IPS DF 4.7 (cell line): ENCODE results near the gene SIRPD.
"Not testable (repeated sequence)": the region's sequence is repeated elsewhere in the genome, so short reads cannot be mapped to it uniquely, and the experiment has no call there.

Source experiments
- DNase-seq: peaks from one replicate; pipeline ENCODE4 v3.0.0-alpha.2; 2013; ENCODE audit warnings: low spot score; ENCODE audit errors: extremely low read depth

SIRPD gene

DNA sequence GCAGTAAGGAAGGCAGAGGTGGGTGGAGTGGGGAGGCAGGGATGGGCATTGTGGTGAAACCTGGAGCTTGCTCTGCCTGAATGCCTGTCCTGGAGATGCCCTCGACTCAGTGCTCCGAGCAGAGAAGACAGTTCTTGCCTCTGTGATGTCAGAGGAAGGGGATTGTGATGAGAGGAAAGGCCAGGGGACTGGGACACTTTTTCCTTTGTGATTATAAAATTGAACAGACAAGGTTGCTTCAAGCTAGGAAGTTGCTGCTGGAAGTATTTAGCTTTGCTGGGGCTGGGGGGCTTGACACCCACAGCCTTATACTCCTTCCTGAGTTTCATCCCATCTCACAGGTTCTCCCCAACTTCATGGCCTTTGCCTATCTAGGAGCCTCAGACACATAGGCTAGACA lies at the start of gene SIRPD:
Gene SIRPD, minus strand, starts transcription at position 101 of the 400 bp plus-strand sequence. Its CDS starts 52 bp downstream, at position 49.
- DNase-seq: no peak

GRCh38 chr20:1600736-1601135 lies 43.2 kb upstream of the SIRPD start:
- DNase-seq: no peak

- DNase-seq: no peak
Measured at GRCh38 chr20:1595333-1595732, 37.8 kb upstream of the SIRPD start.

- DNase-seq: no peak
Measured at GRCh38 chr20:1588533-1589460, 31.3 kb upstream of the SIRPD start.

- DNase-seq: no peak
Measured at GRCh38 chr20:1587781-1588532, 30.5 kb upstream of the SIRPD start.

DNA sequence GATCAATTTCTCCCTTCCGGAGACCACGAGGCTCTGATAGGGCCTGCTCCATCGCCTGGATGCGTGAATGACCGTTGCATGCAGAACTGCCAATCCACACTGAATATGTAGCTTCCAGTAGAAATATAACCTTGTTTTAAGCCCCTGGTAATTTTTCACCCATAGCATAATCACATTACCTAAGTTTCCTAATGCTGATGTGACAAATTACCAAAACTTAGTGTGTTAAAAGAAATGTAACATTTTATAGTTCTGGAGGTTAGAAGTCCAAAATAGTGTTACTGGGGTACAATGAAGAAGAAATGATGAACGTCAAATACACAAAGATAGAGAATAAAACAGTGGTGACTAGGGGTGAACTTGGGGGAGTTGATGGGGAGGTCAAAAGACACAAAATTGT lies 22.0 kb upstream of the SIRPD start:
- no peak for DNase-seq

GRCh38 chr20:1577906-1578305 lies 20.4 kb upstream of the SIRPD start:
- DNase-seq: no peak

DNA sequence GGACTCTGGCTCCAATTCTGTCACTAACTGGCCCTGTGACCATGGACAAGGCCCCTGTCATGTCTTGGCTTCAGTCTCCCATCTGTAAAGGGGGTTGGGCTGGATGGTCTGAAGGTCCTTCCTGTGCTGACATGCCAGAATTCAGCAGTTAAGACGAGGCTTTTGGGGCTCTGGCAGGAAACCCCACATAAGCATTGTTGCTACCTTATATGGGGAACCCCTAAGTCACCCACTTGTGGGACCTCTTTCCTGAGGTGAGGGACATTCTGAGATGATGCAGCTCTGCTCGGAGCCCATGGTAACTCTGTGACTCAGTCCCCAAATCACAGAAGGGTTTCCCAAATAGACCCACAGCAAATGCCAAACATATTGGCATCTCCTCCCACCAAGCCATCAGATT lies 19.8 kb upstream of the SIRPD start:
- DNase-seq: not testable (repeated sequence)

- no peak for DNase-seq
Measured at GRCh38 chr20:1576641-1577040, 19.1 kb upstream of the SIRPD start.

DNA sequence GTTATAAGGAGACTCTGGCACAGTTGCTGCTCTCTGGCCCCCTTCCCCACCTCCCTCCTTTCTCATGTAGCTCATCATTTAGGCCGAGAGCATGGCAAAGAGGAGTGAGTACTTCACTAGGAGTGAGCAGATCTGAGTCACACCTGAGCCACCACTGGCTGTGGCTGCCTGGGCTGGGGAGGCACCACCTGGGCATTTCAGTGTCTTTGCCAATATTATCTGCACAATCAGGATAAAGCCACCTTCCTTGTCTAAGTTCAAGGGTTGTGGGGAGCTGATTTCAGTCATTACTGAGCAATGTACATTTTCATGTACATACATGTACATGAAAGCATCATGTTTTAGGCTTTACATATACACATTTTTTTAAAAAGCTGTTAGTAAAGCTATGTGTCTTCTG lies 18.5 kb upstream of the SIRPD start:
- DNase-seq: not testable (repeated sequence)

- DNase-seq: not testable (repeated sequence)
Measured at GRCh38 chr20:1571583-1571982, 14.1 kb upstream of the SIRPD start.

DNA sequence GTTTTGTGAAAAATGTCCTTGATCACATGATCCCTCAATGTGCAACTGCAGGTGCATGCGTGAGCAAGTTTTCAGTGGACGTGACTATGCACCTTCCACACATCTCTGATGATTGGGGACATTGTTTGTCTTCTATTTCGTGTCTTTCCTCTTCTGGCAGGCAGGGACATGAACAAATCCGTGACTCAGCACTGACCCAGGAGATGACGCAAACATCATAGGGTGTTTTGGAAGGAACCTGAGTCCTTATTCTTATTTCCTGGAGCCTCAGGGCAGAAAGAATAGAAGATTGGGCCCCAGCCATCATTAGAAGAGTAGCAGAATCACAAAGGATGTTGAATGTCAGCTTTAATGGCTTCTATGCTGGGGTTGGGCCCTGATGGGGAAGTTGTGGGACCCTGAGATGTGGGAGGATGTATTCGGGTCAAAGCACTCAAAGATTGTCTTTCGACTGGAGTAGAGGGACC lies 11.9 kb upstream of the SIRPD start:
- DNase-seq: no peak

GRCh38 chr20:1568163-1568490 lies 10.6 kb upstream of the SIRPD start:
- DNase-seq: no peak

DNA sequence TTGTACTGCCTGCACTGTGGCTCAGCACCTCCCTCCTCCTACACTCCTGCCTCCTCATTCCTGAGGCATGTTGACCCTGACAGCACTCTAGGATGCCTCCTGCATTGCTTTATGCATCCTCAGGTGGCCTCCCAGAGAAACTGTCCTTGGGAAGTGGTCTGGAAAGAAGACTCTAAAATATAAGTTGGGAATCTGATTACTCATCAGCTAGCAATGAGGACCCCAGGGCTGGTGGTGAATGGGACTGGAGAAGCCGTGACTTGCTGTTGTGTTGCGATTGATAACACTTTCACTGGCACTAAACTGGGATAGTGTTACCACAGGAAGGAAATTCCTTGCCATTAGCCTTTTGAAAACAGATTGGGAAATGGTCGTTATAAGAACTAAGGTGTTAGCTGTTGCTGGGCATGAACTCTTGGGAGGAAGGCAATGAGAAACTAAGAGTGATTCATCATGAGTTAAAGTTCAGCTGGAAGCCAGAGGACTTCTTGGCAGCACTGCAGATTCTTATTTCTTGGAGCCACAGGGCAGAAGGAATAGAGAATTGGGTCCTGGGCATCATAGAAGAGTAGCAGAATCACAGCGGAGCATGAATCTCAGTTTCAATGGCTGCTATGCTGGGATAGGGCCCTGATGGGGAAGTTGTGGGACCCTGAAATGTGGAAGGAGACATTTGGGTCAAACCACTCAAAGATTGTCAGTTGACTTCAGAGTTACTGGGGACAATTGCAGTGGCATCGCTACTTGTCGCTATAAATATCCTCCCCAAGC lies 10.1 kb upstream of the SIRPD start:
- no peak for DNase-seq

DNA sequence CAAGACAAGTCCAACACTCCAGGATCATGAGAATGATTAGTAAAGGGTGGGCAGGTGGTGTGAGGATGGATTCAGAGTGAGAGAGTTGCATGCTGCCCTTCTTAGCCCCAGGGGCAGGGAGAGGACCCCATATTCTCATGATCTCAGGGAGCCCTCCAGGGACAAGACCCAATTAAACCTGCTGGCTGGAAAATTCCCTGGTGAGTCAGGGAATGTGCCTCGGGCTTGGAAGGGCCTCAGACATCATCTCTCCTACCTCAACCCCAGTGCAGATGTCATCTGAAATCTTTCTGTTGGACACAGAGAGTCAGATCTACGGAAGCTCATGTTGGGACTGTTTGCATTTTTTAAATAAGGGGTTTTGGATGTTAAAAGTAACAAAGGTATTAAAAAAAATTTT lies 9.2 kb upstream of the SIRPD start:
- no peak for DNase-seq

DNA sequence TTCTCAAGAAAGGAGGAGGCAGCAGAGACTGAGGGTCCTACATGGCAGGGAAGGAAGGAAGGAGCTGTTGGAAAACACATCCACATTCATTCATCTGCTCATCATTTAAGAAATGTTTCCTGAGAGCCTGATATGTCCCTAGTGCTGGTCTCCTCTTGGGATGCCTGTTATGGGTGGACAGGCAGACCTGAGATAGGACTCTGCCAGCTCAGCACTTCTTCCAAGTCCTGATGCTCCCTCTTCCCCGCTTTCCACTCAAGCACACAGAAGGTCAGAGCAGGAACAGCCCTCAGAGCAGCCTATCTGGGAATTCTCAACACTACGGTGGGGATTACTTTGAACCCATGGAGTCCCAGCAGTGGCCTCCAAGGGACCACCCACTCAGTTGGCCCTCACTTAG lies 8.0 kb upstream of the SIRPD start:
- no peak for DNase-seq

- DNase-seq: no peak
Measured at GRCh38 chr20:1563598-1563997, 6.1 kb upstream of the SIRPD start.

DNA sequence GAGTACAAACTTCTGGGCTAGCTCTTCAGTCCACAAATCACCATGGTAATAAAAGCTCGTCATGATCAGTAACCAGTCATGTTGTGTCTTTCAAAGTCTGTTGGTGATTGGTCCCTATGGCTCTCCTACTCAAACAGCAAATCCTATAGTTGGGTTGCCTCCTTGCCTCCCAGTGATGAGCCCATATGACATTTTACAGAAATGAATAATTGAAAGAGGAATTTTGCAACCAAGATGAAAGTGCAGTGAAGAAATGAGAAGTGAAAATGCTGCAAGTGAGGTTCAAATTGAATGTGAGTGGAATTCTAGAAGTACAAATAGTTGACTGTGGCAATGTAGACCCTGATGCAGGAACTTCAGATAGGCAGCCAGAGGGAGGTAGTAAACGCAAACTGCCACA lies 5.1 kb upstream of the SIRPD start:
- DNase-seq: no peak

- DNase-seq: no peak
Measured at GRCh38 chr20:1561350-1561749, 3.8 kb upstream of the SIRPD start.

- no peak for DNase-seq
Measured at GRCh38 chr20:1555952-1556351, 1.6 kb downstream of the SIRPD start.

DNA sequence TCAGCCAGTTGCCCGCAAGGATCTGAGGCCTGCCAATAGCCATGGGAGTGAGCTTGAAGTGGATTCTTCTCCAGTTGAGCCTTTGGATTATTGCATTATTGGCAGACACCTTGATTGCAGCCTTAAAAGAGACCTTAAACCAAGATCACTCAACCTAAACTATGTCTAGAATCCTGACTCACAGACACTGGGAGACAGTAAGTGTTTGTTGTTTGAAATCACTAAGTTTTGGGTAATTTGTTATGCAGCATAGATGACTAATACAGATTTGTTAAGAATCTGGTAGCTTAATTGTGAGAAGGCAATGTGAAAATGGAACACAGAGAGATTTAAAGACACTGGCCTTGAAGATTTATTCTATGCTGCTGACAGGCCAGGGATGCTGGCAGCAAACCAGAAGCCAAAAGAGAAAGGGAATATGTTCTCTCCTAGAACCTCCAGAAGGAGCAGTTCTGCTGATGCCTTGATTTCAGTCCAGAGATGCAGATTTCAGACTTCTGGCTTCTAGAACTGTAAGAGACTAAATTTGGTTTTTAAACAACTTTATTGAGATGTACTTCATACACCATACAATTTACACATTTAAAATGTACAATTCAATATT lies 17.6 kb downstream of the SIRPD start:
- DNase-seq: no peak
